HEK293T (cell line): ENCODE data around the gene EFL1.
"Not testable (repeated sequence)": the region's sequence is repeated elsewhere in the genome, so short reads cannot be mapped to it uniquely, and the experiment has no call there.

Experiments
- CTCF ChIA-PET: fragments of 350-600 bp; formaldehyde crosslinking; extraction: SDS; loops from one replicate; lab custom pipeline; 2021; ENCODE audit warnings: antibody characterized with exemption, inconsistent platforms; lab: Yijun Ruan, JAX
- POLR2A ChIA-PET: fragments of 350-600 bp; formaldehyde crosslinking; extraction: SDS; loops from one replicate; lab custom pipeline; 2020; ENCODE audit warnings: antibody characterized with exemption, inconsistent platforms; lab: Yijun Ruan, JAX
- DNase-seq: peaks from one replicate; pipeline ENCODE4 v3.0.0; 2012; ENCODE audit warnings: mixed read lengths; ENCODE audit errors: extremely low spot score
- ARNT ChIP-seq: fragments of 450-650 bp; IDR thresholded peaks from 2 replicates; pipeline ENCODE4 v1.6.1; 2017; ENCODE audit warnings: mild to moderate bottlenecking
- BHLHE40 ChIP-seq: fragments of 450-650 bp; IDR thresholded peaks from 2 replicates; pipeline ENCODE4 v1.6.1; 2016; ENCODE audit warnings: mild to moderate bottlenecking, moderate library complexity, borderline replicate concordance
- CTBP1 ChIP-seq: fragments of 450-650 bp; IDR thresholded peaks from 2 replicates; pipeline ENCODE4 v1.6.1; 2016; ENCODE audit warnings: borderline replicate concordance
- ELF4 ChIP-seq: fragments of 450-650 bp; IDR thresholded peaks from 2 replicates; pipeline ENCODE4 v1.6.1; 2017; ENCODE audit warnings: antibody characterized with exemption
- FOXA1 ChIP-seq: fragments of 450-650 bp; IDR thresholded peaks from 2 replicates; pipeline ENCODE4 v1.6.1; 2016; ENCODE audit warnings: mild to moderate bottlenecking
- FOXK2 ChIP-seq: fragments of 450-650 bp; IDR thresholded peaks from 2 replicates; pipeline ENCODE4 v1.6.1; 2016; ENCODE audit warnings: mild to moderate bottlenecking
- FOXM1 ChIP-seq: fragments of 450-650 bp; IDR thresholded peaks from 2 replicates; pipeline ENCODE4 v1.6.1; 2017; ENCODE audit warnings: mild to moderate bottlenecking, borderline replicate concordance
- HDGF ChIP-seq: fragments of 450-650 bp; IDR thresholded peaks from 2 replicates; pipeline ENCODE4 v1.6.1; 2017; ENCODE audit warnings: antibody characterized with exemption, borderline replicate concordance
- L3MBTL2 ChIP-seq: fragments of 450-650 bp; conservative IDR thresholded peaks from 2 replicates; pipeline ENCODE4 v1.6.1; 2016; ENCODE audit warnings: mild to moderate bottlenecking
- LEF1 ChIP-seq: fragments of 450-650 bp; IDR thresholded peaks from 2 replicates; pipeline ENCODE4 v1.6.1; 2017; ENCODE audit warnings: mild to moderate bottlenecking, borderline replicate concordance
- NFRKB ChIP-seq: fragments of 450-650 bp; IDR thresholded peaks from 2 replicates; pipeline ENCODE4 v1.6.1; 2016; ENCODE audit warnings: mild to moderate bottlenecking, moderate library complexity
- PKNOX1 ChIP-seq: fragments of 450-650 bp; IDR thresholded peaks from 2 replicates; pipeline ENCODE4 v1.6.1; 2016
- SP1 ChIP-seq: fragments of 450-650 bp; IDR thresholded peaks from 2 replicates; pipeline ENCODE4 v1.6.1; 2017
- SUZ12 ChIP-seq: fragments of 450-650 bp; IDR thresholded peaks from 2 replicates; pipeline ENCODE4 v1.6.1; 2016; ENCODE audit warnings: mild to moderate bottlenecking
- TARDBP ChIP-seq: fragments of 450-650 bp; IDR thresholded peaks from 2 replicates; pipeline ENCODE4 v1.6.1; 2016
- ZNF384 ChIP-seq: fragments of 450-650 bp; IDR thresholded peaks from 2 replicates; pipeline ENCODE4 v1.6.1; 2016

The EFL1 gene

GRCh38 chr15:82196353-82196752 lies 66.2 kb downstream of the EFL1 start:
- DNase-seq: no peak
- TF ChIP-seq TARDBP (no peak), ZNF384 (no peak), BHLHE40 (no peak), CTBP1 (no peak), SUZ12 (no peak), LEF1 (no peak), FOXA1 (no peak), SP1 (no peak), NFRKB (no peak), PKNOX1 (no peak), ARNT (no peak)
- CTCF ChIA-PET: interaction anchor here (1.2 kb wide), 1 partner anchor 88 kb away, joined by 5 read pairs; no protein-coding TSS in a partner anchor
- POLR2A ChIA-PET: no interaction called here

GRCh38 chr15:82195818-82196217 lies 66.7 kb downstream of the EFL1 start:
- DNase-seq, POLR2A ChIA-PET: not testable (repeated sequence)
- CTCF ChIA-PET: interaction anchor here (1.2 kb wide), 1 partner anchor 88 kb away, joined by 5 read pairs; no protein-coding TSS in a partner anchor

- POLR2A ChIA-PET, CTCF ChIA-PET, DNase-seq: not testable (repeated sequence)
These were observed 68.0 kb downstream of the EFL1 start for GRCh38 chr15:82194488-82194887.

- DNase-seq, POLR2A ChIA-PET, CTCF ChIA-PET: not testable (repeated sequence)
These were observed 69.1 kb downstream of the EFL1 start for GRCh38 chr15:82193435-82193834.

GRCh38 chr15:82192394-82192793 lies 70.1 kb downstream of the EFL1 start:
- DNase-seq, CTCF ChIA-PET, POLR2A ChIA-PET: not testable (repeated sequence)

GRCh38 chr15:82186719-82187406 lies 75.7 kb downstream of the EFL1 start:
- DNase-seq: no peak
- ChIA-PET POLR2A (no interaction called here), CTCF (no interaction called here)
- TF ChIP-seq NFRKB (no peak), SUZ12 (no peak), LEF1 (no peak), FOXA1 (no peak), HDGF (no peak), FOXM1 (no peak), L3MBTL2 (no peak), TARDBP (no peak), FOXK2 (no peak), ARNT (no peak), ELF4 (no peak), SP1 (no peak), ZNF384 (no peak), BHLHE40 (no peak), PKNOX1 (no peak), CTBP1 (no peak)

- no peak for DNase-seq
- no peak for TF ChIP-seq ZNF384
- no peak for TF ChIP-seq HDGF
- TF ChIP-seq TARDBP: no peak
- no peak for TF ChIP-seq SUZ12
- TF ChIP-seq CTBP1: no peak
- no peak for TF ChIP-seq L3MBTL2
- no peak for TF ChIP-seq LEF1
- TF ChIP-seq BHLHE40: no peak
- TF ChIP-seq SP1: no peak
- TF ChIP-seq ELF4: no peak
- no peak for TF ChIP-seq ARNT
- ChIA-PET CTCF (no interaction called here), POLR2A (no interaction called here)
These were observed 76.4 kb downstream of the EFL1 start for GRCh38 chr15:82186161-82186560.

- DNase-seq: no peak
- POLR2A ChIA-PET: no interaction called here
- TF ChIP-seq ZNF384 (no peak), PKNOX1 (no peak), FOXA1 (no peak), HDGF (no peak), TARDBP (no peak), ARNT (no peak), ELF4 (no peak), L3MBTL2 (no peak), NFRKB (no peak), BHLHE40 (no peak), LEF1 (no peak), SP1 (no peak), FOXK2 (no peak), SUZ12 (no peak), FOXM1 (no peak), CTBP1 (no peak)
- CTCF ChIA-PET: interaction anchor here (0.6 to 1.4 kb wide), 2 partner anchors 13 to 349 kb away, joined by 3 to 5 read pairs; no protein-coding TSS in a partner anchor
These were observed 77.8 kb downstream of the EFL1 start for GRCh38 chr15:82184776-82185175.
